Mucosa of stomach (tissue), 1 donor: Measurements from ENCODE around the gene RBBP8.

Experiments
- H3K27me3 ChIP-seq: one replicate; pipeline ENCODE4 v1.7.0; 2013; ENCODE audit warnings: mild to moderate bottlenecking, low read length; ENCODE audit not compliant: control insufficient read depth, insufficient read depth
- H3K36me3 ChIP-seq: one replicate; pipeline ENCODE4 v1.7.0; 2013; ENCODE audit warnings: low read length; ENCODE audit not compliant: control insufficient read depth, insufficient read depth
- H3K4me1 ChIP-seq: one replicate; pipeline ENCODE4 v1.7.0; 2013; ENCODE audit warnings: mild to moderate bottlenecking, low read length; ENCODE audit not compliant: control insufficient read depth, insufficient read depth
- H3K4me3 ChIP-seq: one replicate; pipeline ENCODE4 v1.7.0; 2013; ENCODE audit warnings: low read length
- H3K9ac ChIP-seq: one replicate; pipeline ENCODE4 v1.7.0; 2013; ENCODE audit warnings: mild to moderate bottlenecking, low read length, moderate library complexity
- H3K9me3 ChIP-seq: one replicate; pipeline ENCODE4 v1.7.0; 2013; ENCODE audit warnings: mild to moderate bottlenecking, low read length, moderate library complexity; ENCODE audit not compliant: control insufficient read depth
- donor health status: Pancreatic carcinoma.

Gene RBBP8

GRCh38 chr18:22977847-22978701 is 44.9 kb downstream of the RBBP8 start:
- Histone ChIP-seq H3K4me3 (peak overlapping the region; percentile 9), H3K9me3 (no peaks in the 10 kb centered on the region), H3K9ac (peak overlapping the region; percentile 45), H3K36me3 (no peaks in the 10 kb centered on the region), H3K4me1 (no peaks in the 10 kb centered on the region), H3K27me3 (no peaks in the 10 kb centered on the region)

GRCh38 chr18:22980394-22980793 is 47.3 kb downstream of the RBBP8 start:
- no peaks in the 10 kb centered on the region for H3K27me3 ChIP-seq
- no peaks in the 10 kb centered on the region for H3K36me3 ChIP-seq
- H3K4me1 ChIP-seq = no peaks in the 10 kb centered on the region
- no peaks in the 10 kb centered on the region for H3K9me3 ChIP-seq
- no peak overlapping the region for H3K4me3 ChIP-seq
- no peak overlapping the region for H3K9ac ChIP-seq

- Histone ChIP-seq H3K9me3 (no peaks in the 10 kb centered on the region), H3K4me3 (no peak overlapping the region), H3K36me3 (no peaks in the 10 kb centered on the region), H3K27me3 (no peaks in the 10 kb centered on the region), H3K4me1 (no peaks in the 10 kb centered on the region), H3K9ac (no peak overlapping the region)
Observed at GRCh38 chr18:22981274-22982133, 48.4 kb downstream of the RBBP8 start.

- Histone ChIP-seq H3K36me3 (no peaks in the 10 kb centered on the region), H3K4me3 (no peak overlapping the region), H3K9me3 (no peaks in the 10 kb centered on the region), H3K4me1 (no peaks in the 10 kb centered on the region), H3K9ac (no peak overlapping the region), H3K27me3 (no peaks in the 10 kb centered on the region)
Observed at GRCh38 chr18:22983175-22983574, 50.0 kb downstream of the RBBP8 start.

GRCh38 chr18:22985250-22985649 is 52.1 kb downstream of the RBBP8 start:
- H3K4me1 ChIP-seq = no peaks in the 10 kb centered on the region
- no peak overlapping the region for H3K9ac ChIP-seq
- H3K27me3 ChIP-seq = no peaks in the 10 kb centered on the region
- H3K4me3 ChIP-seq = no peak overlapping the region
- no peaks in the 10 kb centered on the region for H3K9me3 ChIP-seq
- no peaks in the 10 kb centered on the region for H3K36me3 ChIP-seq

- H3K4me3 ChIP-seq = no peak overlapping the region
- no peak overlapping the region for H3K9ac ChIP-seq
- no peaks in the 10 kb centered on the region for H3K27me3 ChIP-seq
- H3K36me3 ChIP-seq = no peaks in the 10 kb centered on the region
- no peaks in the 10 kb centered on the region for H3K4me1 ChIP-seq
- H3K9me3 ChIP-seq = no peaks in the 10 kb centered on the region
Observed at GRCh38 chr18:22987547-22988189, 54.5 kb downstream of the RBBP8 start.

- H3K9ac ChIP-seq = no peak overlapping the region
- no peaks in the 10 kb centered on the region for H3K27me3 ChIP-seq
Observed at GRCh38 chr18:22988208-22988607, 55.1 kb downstream of the RBBP8 start.

GRCh38 chr18:22998344-22998743 is 65.2 kb downstream of the RBBP8 start:
- Histone ChIP-seq H3K9ac (no peak overlapping the region), H3K4me3 (no peak overlapping the region), H3K9me3 (no peaks in the 10 kb centered on the region), H3K4me1 (no peaks in the 10 kb centered on the region), H3K27me3 (no peaks in the 10 kb centered on the region), H3K36me3 (no peaks in the 10 kb centered on the region)

More at GRCh38 chr18:22988208-22988607, 55.1 kb downstream of the RBBP8 start:
- H3K9me3 ChIP-seq = no peaks in the 10 kb centered on the region
- no peaks in the 10 kb centered on the region for H3K4me1 ChIP-seq
- no peak overlapping the region for H3K4me3 ChIP-seq
- no peaks in the 10 kb centered on the region for H3K36me3 ChIP-seq

GRCh38 chr18:22999212-22999611 is 66.1 kb downstream of the RBBP8 start:
- no peaks in the 10 kb centered on the region for H3K27me3 ChIP-seq
- no peaks in the 10 kb centered on the region for H3K36me3 ChIP-seq
- no peak overlapping the region for H3K9ac ChIP-seq
- H3K4me1 ChIP-seq = no peaks in the 10 kb centered on the region
- no peaks in the 10 kb centered on the region for H3K9me3 ChIP-seq
- no peak overlapping the region for H3K4me3 ChIP-seq

GRCh38 chr18:22999647-23000046 is 66.5 kb downstream of the RBBP8 start:
- Histone ChIP-seq H3K4me3 (no peak overlapping the region), H3K36me3 (no peaks in the 10 kb centered on the region), H3K27me3 (no peaks in the 10 kb centered on the region), H3K9me3 (no peaks in the 10 kb centered on the region), H3K4me1 (no peaks in the 10 kb centered on the region), H3K9ac (no peak overlapping the region)

- H3K4me1 ChIP-seq = no peaks in the 10 kb centered on the region
- no peak overlapping the region for H3K4me3 ChIP-seq
- H3K36me3 ChIP-seq = no peaks in the 10 kb centered on the region
- no peak overlapping the region for H3K9ac ChIP-seq
- no peaks in the 10 kb centered on the region for H3K9me3 ChIP-seq
- no peaks in the 10 kb centered on the region for H3K27me3 ChIP-seq
Observed at GRCh38 chr18:23003289-23003688, 70.2 kb downstream of the RBBP8 start.

- no peak overlapping the region for H3K4me3 ChIP-seq
- no peaks in the 10 kb centered on the region for H3K9me3 ChIP-seq
- H3K9ac ChIP-seq = no peak overlapping the region
- no peaks in the 10 kb centered on the region for H3K36me3 ChIP-seq
- no peaks in the 10 kb centered on the region for H3K27me3 ChIP-seq
- H3K4me1 ChIP-seq = no peaks in the 10 kb centered on the region
Observed at GRCh38 chr18:23012249-23012648, 79.1 kb downstream of the RBBP8 start.
